PC-3 (cell line): Measurements from ENCODE around the gene MSH3. TPM values are rescaled to one million over a fixed set of nuclear protein-coding genes. Genes with fewer than 3 reads are reported as not detected.

Source experiments
- ATAC-seq: fragments of 200-7000 bp; cut with Tn5 transposase; 2 replicates; pipeline ENCODE4 v1.9.1; 2020; ENCODE audit warnings: mild to moderate bottlenecking, moderate library complexity
- BruUV-seq: library from RNA; stranded (reverse); fragments of 400-500 nt; replicated peaks from 2 replicates; lab custom pipeline; 2021; lab: Mats Ljungman, UMichigan
- CTCF ChIA-PET: fragments of 300-600 bp; sonication (Branson Sonifier 250); formaldehyde crosslinking; loops from one replicate; lab custom pipeline; 2022; ENCODE audit warnings: antibody characterized with exemption; lab: Charles Lee
- POLR2A ChIA-PET: fragments of 300-600 bp; sonication (Branson Sonifier 250); formaldehyde crosslinking; loops from one replicate; lab custom pipeline; 2022; ENCODE audit warnings: antibody characterized with exemption; ENCODE audit not compliant: unreplicated experiment; lab: Charles Lee
- DNase-seq: peaks from one replicate; pipeline ENCODE4 v3.0.0-alpha.2; 2015
- H2AFZ ChIP-seq: fragments of 300-600 bp; sonication (generic); 2 replicates; pipeline ENCODE4 v1.6.0; 2016; ENCODE audit warnings: antibody characterized with exemption, low read length
- H3F3A ChIP-seq: fragments of 300-600 bp; sonication (generic); one replicate; pipeline ENCODE4 v1.6.0; 2017; ENCODE audit warnings: antibody characterized with exemption, low read length, control low read depth, mild to moderate bottlenecking; ENCODE audit not compliant: unreplicated experiment
- H3K27ac ChIP-seq: fragments of 300-600 bp; sonication (generic); 2 replicates; pipeline ENCODE4 v1.5.1; 2016; ENCODE audit warnings: mild to moderate bottlenecking, low read length
- H3K27me3 ChIP-seq: fragments of 300-600 bp; sonication (generic); 2 replicates; pipeline ENCODE4 v1.6.1; 2016; ENCODE audit warnings: low read length, mixed read lengths
- H3K36me3 ChIP-seq: fragments of 300-600 bp; sonication (generic); 2 replicates; pipeline ENCODE4 v1.6.1; 2016; ENCODE audit warnings: low read depth, mixed run types, low read length, mixed read lengths
- H3K4me1 ChIP-seq: fragments of 300-600 bp; sonication (generic); 2 replicates; pipeline ENCODE4 v1.5.1; 2016; ENCODE audit warnings: low read length; ENCODE audit not compliant: insufficient read depth
- H3K4me2 ChIP-seq: fragments of 300-600 bp; sonication (generic); 2 replicates; pipeline ENCODE4 v1.6.0; 2016; ENCODE audit warnings: low read length
- H3K4me3 ChIP-seq: fragments of 300-600 bp; sonication (generic); 2 replicates; pipeline ENCODE4 v1.5.1; 2016; ENCODE audit warnings: mild to moderate bottlenecking, low read length, mixed read lengths
- H3K79me2 ChIP-seq: fragments of 300-600 bp; sonication (generic); 2 replicates; pipeline ENCODE4 v1.6.1; 2017; ENCODE audit warnings: low read length, mixed read lengths
- H3K9ac ChIP-seq: fragments of 300-600 bp; sonication (generic); 2 replicates; pipeline ENCODE4 v1.6.0; 2016; ENCODE audit warnings: mild to moderate bottlenecking, low read length
- H3K9me2 ChIP-seq: fragments of 300-600 bp; sonication (generic); replicated peaks from 2 replicates; pipeline ENCODE4 v1.6.1; 2016; ENCODE audit warnings: mixed run types, low read length, mixed read lengths
- H3K9me3 ChIP-seq: fragments of 300-600 bp; sonication (generic); 2 replicates; pipeline ENCODE4 v1.6.1; 2016; ENCODE audit warnings: low read length, mixed read lengths
- H4K20me1 ChIP-seq: fragments of 300-600 bp; sonication (generic); 2 replicates; pipeline ENCODE4 v1.6.1; 2016; ENCODE audit warnings: low read length, mixed read lengths
- EZH2 ChIP-seq: fragments of 300-600 bp; sonication (generic); IDR thresholded peaks from one replicate; pipeline ENCODE4 v1.6.1; 2017; ENCODE audit warnings: antibody characterized with exemption, mild to moderate bottlenecking, low read length; ENCODE audit not compliant: unreplicated experiment
- EZH2phosphoT487 ChIP-seq: fragments of 300-600 bp; sonication (generic); IDR thresholded peaks from 2 replicates; pipeline ENCODE4 v1.6.1; 2018; ENCODE audit warnings: mild to moderate bottlenecking, antibody characterized with exemption, low read length, borderline replicate concordance
- intact Hi-C: fragments of 100-400 bp; cut with micrococcal nuclease; formaldehyde crosslinking; loops from 2 replicates; pipeline ENCODE4 v1.9.0; 2023
- total RNA-seq: library from RNA; depleted of rRNA; stranded (reverse); fragments of >200 nt; gene quantifications from 2 replicates; pipeline ENCODE4 v1.2.3, GENCODE V29; 2014
- TF ChIP-seq, protein P1 (sequence below): fragments of 300-600 bp; sonication (generic); conservative IDR thresholded peaks from 2 replicates; pipeline ENCODE4 v1.5.1; 2017; ENCODE audit warnings: antibody characterized with exemption, low read depth, mild to moderate bottlenecking, low read length

The MSH3 gene
- total RNA-seq, 1 experiment from 2014 or later: 9.0 TPM

- H3K79me2 ChIP-seq: no peaks in the 10 kb centered on the region
- ChIA-PET CTCF (no interaction called here), POLR2A (no interaction called here)
- H3K27ac ChIP-seq: no peak overlapping the region
- intact Hi-C loops: no loop called here
- H3K36me3 ChIP-seq: no peaks in the 10 kb centered on the region
- TF ChIP-seq EZH2phosphoT487 (no peak), EZH2 (no peak)
- TF ChIP-seq, protein P1, sequence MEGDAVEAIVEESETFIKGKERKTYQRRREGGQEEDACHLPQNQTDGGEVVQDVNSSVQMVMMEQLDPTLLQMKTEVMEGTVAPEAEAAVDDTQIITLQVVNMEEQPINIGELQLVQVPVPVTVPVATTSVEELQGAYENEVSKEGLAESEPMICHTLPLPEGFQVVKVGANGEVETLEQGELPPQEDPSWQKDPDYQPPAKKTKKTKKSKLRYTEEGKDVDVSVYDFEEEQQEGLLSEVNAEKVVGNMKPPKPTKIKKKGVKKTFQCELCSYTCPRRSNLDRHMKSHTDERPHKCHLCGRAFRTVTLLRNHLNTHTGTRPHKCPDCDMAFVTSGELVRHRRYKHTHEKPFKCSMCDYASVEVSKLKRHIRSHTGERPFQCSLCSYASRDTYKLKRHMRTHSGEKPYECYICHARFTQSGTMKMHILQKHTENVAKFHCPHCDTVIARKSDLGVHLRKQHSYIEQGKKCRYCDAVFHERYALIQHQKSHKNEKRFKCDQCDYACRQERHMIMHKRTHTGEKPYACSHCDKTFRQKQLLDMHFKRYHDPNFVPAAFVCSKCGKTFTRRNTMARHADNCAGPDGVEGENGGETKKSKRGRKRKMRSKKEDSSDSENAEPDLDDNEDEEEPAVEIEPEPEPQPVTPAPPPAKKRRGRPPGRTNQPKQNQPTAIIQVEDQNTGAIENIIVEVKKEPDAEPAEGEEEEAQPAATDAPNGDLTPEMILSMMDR: no peak
- no peaks in the 10 kb centered on the region for H3K4me1 ChIP-seq
- no peak for ATAC-seq
- no peak overlapping the region for H3K4me3 ChIP-seq
- no peak overlapping the region for H3K9ac ChIP-seq
- no peaks in the 10 kb centered on the region for H3K9me2 ChIP-seq
- H3K27me3 ChIP-seq: no peaks in the 10 kb centered on the region
- H2AFZ ChIP-seq: no peak overlapping the region
- no peaks in the 10 kb centered on the region for H3F3A ChIP-seq
- no TSS peak for BruUV-seq
- H3K9me3 ChIP-seq: no peaks in the 10 kb centered on the region
- no peaks in the 10 kb centered on the region for H4K20me1 ChIP-seq
- no peak overlapping the region for H3K4me2 ChIP-seq
- no peak for DNase-seq
Measured at GRCh38 chr5:80704221-80704620, 49.8 kb downstream of the MSH3 start.

GRCh38 chr5:80705216-80705769, 50.8 kb downstream of the MSH3 start:
- Histone ChIP-seq H3K4me1 (no peaks in the 10 kb centered on the region), H3K9ac (no peak overlapping the region), H4K20me1 (no peaks in the 10 kb centered on the region), H3K9me2 (no peaks in the 10 kb centered on the region), H3K27ac (no peak overlapping the region), H3K4me3 (no peak overlapping the region), H3K9me3 (no peaks in the 10 kb centered on the region), H3K79me2 (no peaks in the 10 kb centered on the region), H3K36me3 (no peaks in the 10 kb centered on the region), H3K4me2 (no peak overlapping the region), H3K27me3 (no peaks in the 10 kb centered on the region), H3F3A (no peaks in the 10 kb centered on the region), H2AFZ (no peak overlapping the region)
- CTCF ChIA-PET: interaction anchor here (0.6 to 1.0 kb wide), 2 partner anchors 82 to 403 kb away, joined by 4 to 6 read pairs; no protein-coding TSS in a partner anchor
- ATAC-seq (no peak), DNase-seq (no peak)
- POLR2A ChIA-PET: no interaction called here
- no peak for TF ChIP-seq EZH2phosphoT487
- no peak for TF ChIP-seq EZH2
- TF ChIP-seq, protein P1: no peak
- no TSS peak for BruUV-seq
- intact Hi-C loops: no loop called here

GRCh38 chr5:80705801-80706200, 51.3 kb downstream of the MSH3 start:
- intact Hi-C loops: no loop called here
- H3K4me2 ChIP-seq: no peak overlapping the region
- H4K20me1 ChIP-seq: no peaks in the 10 kb centered on the region
- no peaks in the 10 kb centered on the region for H3K9me3 ChIP-seq
- no peaks in the 10 kb centered on the region for H3K27me3 ChIP-seq
- no peaks in the 10 kb centered on the region for H3K4me1 ChIP-seq
- peak; percentile 65 for ATAC-seq
- no peak overlapping the region for H2AFZ ChIP-seq
- no peaks in the 10 kb centered on the region for H3F3A ChIP-seq
- H3K79me2 ChIP-seq: no peaks in the 10 kb centered on the region
- CTCF ChIA-PET: interaction anchor here (0.6 to 1.0 kb wide), 2 partner anchors 82 to 402 kb away, joined by 4 to 6 read pairs; no protein-coding TSS in a partner anchor
- no peaks in the 10 kb centered on the region for H3K9me2 ChIP-seq
- no peak overlapping the region for H3K27ac ChIP-seq
- H3K36me3 ChIP-seq: no peaks in the 10 kb centered on the region
- BruUV-seq: no TSS peak
- H3K4me3 ChIP-seq: no peak overlapping the region
- H3K9ac ChIP-seq: no peak overlapping the region
- POLR2A ChIA-PET: no interaction called here
- DNase-seq: no peak
- TF ChIP-seq EZH2phosphoT487: no peak
- TF ChIP-seq EZH2: no peak
- TF ChIP-seq, protein P1: no peak
